Putamen (tissue), 1 donor: ENCODE data around the gene OXNAD1.

Experiments
- DNase-seq: peaks from one replicate; pipeline ENCODE4 v3.0.0-alpha.2; 2016; ENCODE audit warnings: low spot score

The OXNAD1 gene

GRCh38 chr3:16264708-16265454 lies at the start of gene OXNAD1, which contains the start of gene DPH3:
TSS of gene OXNAD1 (plus strand) at chr3:16265212. CDS start at chr3:16270953, 5,741 bp downstream.
TSS of gene DPH3 (minus strand) at chr3:16264943. CDS start at chr3:16264876, 67 bp downstream.
- peak; percentile 99 for DNase-seq

GRCh38 chr3:16216373-16216935 lies 48.6 kb upstream of the OXNAD1 start:
- no peak for DNase-seq

GRCh38 chr3:16219777-16220176 lies 45.2 kb upstream of the OXNAD1 start:
- no peak for DNase-seq

- DNase-seq: no peak
These were observed 43.0 kb upstream of the OXNAD1 start for GRCh38 chr3:16221990-16222389.

- DNase-seq: no peak
These were observed 42.5 kb upstream of the OXNAD1 start for GRCh38 chr3:16222547-16222946.

- no peak for DNase-seq
These were observed 40.7 kb upstream of the OXNAD1 start for GRCh38 chr3:16224325-16224724.

- no peak for DNase-seq
These were observed 37.4 kb upstream of the OXNAD1 start for GRCh38 chr3:16227566-16227965.

GRCh38 chr3:16229681-16230080 lies 35.3 kb upstream of the OXNAD1 start:
- DNase-seq: no peak

GRCh38 chr3:16231983-16232382 lies 33.0 kb upstream of the OXNAD1 start:
- no peak for DNase-seq

- DNase-seq: no peak
These were observed 31.2 kb upstream of the OXNAD1 start for GRCh38 chr3:16233806-16234205.

- DNase-seq: no peak
These were observed 30.7 kb upstream of the OXNAD1 start for GRCh38 chr3:16234281-16234680.

- DNase-seq: no peak
These were observed 28.9 kb upstream of the OXNAD1 start for GRCh38 chr3:16236030-16236639.

GRCh38 chr3:16236856-16237393 lies 28.1 kb upstream of the OXNAD1 start:
- no peak for DNase-seq

- no peak for DNase-seq
These were observed 25.8 kb upstream of the OXNAD1 start for GRCh38 chr3:16239086-16239770.

- DNase-seq: no peak
These were observed 25.2 kb upstream of the OXNAD1 start for GRCh38 chr3:16239780-16240179.

GRCh38 chr3:16240229-16241023 lies 24.6 kb upstream of the OXNAD1 start:
- DNase-seq: no peak

- DNase-seq: no peak
These were observed 23.8 kb upstream of the OXNAD1 start for GRCh38 chr3:16241225-16241624.

GRCh38 chr3:16242177-16242576 lies 22.8 kb upstream of the OXNAD1 start:
- no peak for DNase-seq

- peak; percentile 79 for DNase-seq
These were observed 21.1 kb upstream of the OXNAD1 start for GRCh38 chr3:16243706-16244490.

GRCh38 chr3:16245609-16246008 lies 19.4 kb upstream of the OXNAD1 start:
- no peak for DNase-seq
